ENCODE results near the gene ELAC2. TPM values are rescaled to one million over a fixed set of nuclear protein-coding genes. Genes with fewer than 3 reads are reported as not detected.
"Not testable (repeated sequence)": the region's sequence is repeated elsewhere in the genome, so short reads cannot be mapped to it uniquely, and the experiment has no call there.

The ELAC2 gene
- total RNA-seq, 1 donor from 2014 or later: 45.4 TPM

DNA sequence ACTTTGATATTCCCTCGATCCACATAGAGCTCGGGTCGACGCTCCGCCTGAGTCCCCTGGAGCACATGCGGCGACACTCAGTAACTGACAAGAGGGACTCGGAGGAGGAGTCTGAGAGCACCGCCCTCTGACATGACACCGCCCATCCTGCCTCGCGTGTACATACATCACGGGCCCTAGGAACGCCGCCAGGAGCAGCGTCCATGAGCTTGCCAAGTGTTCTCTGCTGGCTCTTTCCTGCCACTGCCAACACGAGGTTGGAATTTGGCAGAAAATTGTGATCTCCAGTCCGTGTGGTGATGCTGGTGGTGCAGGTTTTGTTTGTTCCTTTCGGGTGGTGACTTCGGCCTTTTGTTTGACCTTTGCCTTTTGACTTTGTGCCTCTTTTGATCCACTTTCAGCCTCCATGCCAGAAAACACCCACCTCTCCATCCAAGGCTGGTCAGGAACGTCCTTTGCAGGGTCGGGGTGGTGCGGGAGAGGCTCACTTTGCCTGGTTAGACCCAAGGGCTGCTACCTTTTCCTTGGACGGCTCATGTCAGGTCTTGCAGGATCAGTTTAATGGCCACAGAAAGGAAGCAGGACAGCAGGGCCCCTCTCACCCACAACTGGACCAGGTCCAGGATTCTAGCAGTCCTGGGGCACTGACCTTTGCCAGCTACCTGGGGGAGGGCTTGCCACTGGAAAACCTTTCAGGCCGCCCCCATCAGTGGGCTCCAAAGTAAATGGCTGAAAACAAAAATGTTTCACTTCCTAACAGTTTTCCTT is 27.6 kb downstream of the ELAC2 start:
- no peak for DNase-seq

DNA sequence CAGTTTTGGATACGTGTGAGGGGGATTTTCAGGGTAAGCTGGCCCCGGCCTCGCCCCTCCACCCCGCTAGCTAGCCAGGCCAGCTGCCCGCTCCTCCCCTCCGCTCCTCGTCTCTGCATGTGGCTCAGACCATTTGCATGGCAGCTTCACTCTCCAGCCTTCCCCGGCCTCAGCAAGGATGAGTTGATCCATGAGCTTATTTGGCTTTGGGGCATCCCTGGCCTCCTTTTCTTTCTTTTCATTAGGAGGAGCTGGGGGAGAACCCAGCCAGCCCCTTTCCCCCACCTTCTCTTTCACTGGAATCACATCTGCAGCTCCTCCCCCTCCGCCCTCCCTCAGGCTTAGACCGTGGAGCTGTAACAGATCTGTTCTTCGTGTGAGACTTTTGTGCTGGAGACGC is 30.7 kb downstream of the ELAC2 start:
- no peak for DNase-seq

DNA sequence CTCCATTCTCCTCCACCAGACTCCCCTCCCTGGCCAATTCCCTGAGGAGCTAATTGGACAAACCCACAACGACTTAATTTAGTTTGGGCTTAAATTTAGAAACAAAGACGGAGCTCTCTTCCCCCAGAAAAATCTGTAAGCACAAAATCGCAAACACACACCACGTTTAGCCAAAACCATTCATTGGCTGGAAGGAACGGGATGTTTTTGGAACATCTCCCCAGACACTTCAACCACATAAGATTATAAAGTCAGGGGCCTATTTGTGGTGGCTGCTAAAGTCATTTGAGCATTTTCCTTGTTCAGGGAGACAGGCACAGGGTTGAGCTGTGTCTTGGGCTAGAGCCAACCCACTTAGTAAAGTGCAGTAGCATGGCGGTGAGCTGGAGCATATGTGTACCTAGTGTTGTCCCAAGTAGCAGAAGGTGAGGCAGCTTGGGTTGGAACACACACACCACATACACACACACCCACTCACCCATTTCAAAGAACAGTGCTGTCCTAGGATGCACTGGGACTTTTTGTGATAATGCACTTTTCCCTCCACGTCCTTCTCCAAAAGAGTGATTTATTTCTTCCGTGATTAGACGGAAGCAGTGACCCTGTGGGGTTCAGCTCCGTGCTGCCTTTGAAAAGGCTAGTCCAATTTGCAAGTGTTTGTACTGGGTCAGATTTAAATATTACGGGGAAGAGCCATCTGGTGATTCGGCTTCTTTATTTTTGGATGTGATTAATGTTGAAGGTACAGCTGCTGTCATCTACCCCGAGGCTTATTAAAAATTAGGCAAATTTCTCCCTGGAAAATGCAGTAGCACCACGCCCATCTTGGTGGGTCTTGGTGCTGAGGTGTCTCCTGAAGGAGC is 32.2 kb downstream of the ELAC2 start:
- DNase-seq: peak; percentile 56

DNA sequence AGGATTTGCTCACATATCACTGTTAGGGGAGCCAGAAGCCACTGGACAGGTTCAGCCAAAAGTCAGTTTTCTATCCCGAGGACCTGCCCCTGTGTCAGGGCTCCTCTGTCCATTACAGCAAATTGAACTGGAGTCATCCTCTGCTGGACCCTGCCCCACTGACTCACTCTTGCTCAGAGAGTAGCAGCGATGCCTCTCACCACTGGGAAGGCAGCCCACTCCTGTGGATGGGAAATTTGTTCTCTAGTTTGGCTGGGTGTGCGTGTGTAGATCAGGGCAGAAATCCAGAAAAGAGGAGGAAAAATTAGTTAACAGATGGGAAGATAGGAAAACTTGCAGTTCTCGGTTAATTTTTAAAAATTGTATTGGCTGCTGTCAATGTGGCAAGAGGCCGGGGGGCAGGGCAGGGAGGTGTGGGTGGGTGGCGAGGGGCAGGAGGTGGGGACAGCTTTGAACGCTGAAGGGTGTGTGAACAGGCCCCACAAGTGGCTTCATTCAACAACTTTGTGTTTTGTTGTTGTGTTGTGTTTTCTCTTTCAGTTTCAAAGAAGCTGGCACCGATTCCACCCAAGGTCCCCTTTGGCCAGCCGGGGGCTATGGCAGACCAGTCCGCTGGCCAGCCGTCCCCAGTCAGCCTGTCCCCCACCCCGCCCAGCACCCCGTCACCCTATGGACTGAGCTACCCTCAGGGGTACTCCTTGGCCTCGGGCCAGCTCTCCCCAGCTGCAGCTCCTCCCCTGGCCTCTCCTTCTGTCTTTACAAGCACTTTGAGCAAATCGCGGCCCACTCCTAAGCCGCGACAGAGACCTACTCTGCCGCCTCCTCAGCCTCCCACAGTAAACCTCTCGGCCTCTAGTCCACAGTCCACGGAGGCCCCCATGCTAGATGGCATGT is 33.6 kb downstream of the ELAC2 start:
- DNase-seq: peak; percentile 92

DNA sequence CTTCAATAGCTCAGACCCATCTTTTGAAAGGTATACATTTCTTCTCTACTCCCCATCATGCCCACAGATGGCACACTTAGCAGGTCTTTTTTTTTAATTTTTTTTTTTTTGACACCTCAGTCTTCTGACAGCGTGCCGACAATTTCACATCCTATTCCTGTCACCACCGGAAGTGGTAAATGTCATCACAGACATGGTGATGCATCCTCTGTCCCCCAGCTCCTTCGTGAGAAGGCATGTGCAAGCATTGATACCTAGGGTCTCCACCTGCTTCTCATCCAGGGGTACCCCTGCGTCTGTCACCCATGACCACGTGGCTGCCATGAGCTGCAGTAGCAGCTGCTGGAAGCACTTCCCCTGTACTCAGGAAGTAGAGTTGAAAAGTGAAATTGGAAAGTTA is 35.6 kb downstream of the ELAC2 start:
- no peak for DNase-seq

DNA sequence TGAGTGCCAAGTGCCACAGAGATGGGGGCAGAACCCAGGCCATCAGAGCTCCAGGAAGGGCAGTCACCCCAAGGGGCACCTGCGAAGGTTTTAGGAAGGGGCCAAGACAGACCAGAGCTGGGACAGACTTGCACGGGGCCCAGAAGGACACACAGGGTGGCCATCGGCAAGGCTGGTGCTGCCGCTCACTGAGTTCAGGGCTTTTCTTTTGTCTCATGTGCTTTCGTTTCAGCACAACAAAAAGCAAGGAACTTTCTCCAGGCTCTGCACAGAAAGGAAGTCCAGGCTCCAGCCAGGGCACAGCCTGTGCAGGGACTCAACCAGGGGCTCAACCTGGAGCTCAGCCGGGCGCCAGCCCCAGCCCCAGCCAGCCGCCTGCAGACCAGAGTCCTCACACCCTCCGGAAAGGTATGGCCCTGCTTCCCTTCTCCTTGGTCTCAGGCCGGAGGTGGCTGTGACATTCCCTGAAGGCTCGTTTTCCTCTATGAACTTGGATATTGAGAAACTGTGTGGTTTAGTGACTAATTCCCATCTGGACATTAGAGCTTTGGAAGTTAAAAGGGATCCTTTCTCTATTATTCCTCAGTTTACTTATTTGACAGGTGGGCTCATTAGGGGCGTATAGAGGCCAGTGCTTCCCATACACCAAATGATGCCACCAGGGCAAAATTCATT is 37.9 kb downstream of the ELAC2 start:
- no peak for DNase-seq

DNA sequence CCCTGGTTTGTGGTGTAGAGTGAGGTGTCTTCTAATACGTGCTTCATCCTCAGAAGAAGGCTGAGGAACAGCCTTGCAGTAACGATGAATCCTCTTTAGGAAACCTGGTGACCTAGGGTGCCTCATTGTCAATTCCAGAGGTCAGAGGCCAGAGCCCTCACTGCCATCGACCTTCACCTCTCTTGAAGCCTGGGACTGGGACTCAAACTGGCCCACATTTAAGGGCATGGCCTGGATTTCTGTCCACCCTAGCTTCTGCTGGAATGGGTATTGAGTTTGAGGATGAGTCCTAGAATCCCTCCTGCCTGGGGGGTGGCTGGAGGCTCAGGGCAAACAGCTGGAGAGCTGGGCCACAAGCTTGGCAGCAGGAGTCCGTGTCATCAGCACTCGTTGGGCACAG is 38.6 kb downstream of the ELAC2 start:
- DNase-seq: no peak

DNA sequence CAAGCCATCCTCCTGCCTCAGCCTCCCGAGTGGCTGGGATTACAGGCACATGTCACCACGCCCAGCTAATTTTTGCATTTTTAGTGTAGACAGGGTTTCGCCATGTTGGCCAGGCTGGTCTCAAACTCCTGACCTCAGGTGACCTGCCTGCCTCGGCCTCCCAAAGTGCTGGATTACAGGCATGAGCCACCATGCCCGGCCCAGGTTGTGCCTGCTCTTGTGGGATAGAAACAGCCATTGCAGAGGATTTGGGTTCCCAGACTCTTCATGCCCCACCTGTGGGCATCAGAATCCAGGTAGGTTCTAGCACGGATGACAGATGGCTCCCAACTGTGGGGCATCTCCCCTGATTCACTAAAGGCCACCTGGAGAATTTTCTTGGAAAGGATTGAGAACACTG is 39.0 kb downstream of the ELAC2 start:
- not testable (repeated sequence) for DNase-seq

DNA sequence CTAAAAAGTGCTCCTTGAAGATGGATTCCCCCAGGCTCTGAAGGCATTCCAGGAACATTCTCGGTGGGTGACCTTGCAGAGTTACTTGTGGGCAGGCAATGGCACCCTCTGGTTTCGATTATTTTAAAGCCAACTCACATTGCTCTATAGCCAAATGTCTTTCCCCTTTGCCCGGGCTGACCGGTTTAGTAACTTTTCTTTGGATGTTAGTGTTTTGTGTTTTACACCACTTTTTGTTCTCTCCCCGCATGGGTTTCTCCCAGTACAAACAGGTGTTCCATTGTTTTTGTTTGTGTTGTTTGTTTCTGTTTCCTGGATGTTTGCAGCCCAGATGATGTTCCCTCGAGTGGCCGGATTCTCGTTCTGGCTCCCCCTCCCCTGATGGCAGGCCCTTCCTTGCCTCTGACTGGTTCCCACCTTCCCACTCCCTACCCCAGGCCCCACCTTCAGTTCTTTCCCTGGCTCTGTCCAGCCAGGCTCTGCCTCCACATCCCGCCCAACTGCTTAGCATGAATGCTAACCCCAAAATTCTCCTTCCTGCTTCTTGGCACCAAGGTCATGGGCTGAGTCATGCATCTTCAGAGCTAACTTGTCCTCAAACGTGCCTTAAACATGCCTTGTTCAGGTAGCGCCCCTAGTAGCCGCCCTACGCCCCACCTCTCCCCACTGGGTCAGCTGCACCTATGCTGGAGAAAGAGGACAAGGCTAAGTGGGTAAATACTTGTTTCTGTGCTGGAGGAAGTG is 40.6 kb downstream of the ELAC2 start:
- no peak for DNase-seq

DNA sequence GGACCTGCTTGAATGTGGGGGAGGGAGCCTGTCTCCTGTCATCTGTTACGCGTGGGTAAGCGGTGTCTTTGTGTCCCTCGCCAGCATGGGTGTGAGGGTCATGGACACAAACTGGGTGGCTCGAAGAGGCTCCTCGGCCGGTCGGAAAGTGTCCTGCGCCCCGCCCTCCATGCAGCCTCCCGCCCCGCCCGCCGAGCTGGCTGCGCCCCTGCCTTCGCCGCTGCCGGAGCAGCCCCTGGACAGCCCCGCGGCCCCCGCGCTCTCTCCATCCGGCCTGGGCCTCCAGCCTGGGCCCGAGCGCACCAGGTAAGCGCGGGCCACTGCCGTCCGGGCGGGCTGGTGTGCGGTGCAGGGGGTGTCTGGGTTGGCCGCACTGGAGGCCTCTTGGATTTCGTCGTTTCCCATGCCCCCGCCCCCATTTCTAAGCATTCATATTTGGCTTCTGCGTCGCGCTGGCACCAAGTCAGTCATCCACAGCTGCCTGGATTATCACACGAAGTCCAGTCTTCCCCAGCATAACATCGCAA is 43.8 kb downstream of the ELAC2 start:
- no peak for DNase-seq

DNA sequence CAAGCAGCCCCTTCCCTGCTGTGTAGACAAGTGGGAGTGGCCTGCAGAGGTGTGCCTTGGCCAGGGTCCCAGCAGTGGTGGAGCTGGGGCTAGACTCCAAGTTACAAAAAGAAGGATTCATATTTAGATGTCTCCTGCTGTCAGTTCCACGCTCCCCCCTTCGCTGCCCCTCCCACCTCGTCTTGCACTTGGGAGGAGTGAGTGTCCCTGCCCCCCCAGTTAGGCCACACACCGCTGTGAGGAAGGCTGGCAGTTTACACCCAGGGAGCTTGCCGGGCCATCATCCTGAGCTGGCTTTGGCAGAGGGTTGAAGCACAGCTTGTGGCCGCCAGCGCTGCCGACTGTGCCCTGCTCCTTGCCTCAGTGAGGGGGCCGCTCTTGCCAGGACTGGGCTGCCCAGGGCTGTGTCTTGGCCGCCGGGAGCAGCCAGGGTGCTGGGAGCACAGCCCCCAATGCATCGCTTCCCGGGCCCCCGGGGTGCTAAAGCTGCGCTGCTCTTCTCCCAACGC is 44.3 kb downstream of the ELAC2 start:
- no peak for DNase-seq

DNA sequence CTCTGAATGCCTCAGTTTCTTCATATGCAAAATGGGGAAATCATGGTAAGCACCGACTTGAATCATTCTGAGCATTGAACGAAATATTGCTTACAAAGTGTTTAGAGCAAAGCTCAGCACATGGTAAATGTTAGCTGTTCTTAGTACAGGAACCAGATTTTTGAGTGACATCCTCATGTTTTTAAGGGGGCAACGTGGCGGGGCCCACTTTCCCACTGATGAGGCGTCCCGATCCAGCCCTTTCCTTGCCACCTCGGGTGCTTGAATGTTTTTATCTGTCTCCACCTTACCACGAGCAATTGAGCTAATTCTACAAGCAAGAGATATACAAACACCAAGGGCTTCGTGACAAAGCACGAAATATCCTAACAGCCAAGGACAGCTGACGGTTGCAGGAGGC is 49.9 kb downstream of the ELAC2 start:
- no peak for DNase-seq

DNA sequence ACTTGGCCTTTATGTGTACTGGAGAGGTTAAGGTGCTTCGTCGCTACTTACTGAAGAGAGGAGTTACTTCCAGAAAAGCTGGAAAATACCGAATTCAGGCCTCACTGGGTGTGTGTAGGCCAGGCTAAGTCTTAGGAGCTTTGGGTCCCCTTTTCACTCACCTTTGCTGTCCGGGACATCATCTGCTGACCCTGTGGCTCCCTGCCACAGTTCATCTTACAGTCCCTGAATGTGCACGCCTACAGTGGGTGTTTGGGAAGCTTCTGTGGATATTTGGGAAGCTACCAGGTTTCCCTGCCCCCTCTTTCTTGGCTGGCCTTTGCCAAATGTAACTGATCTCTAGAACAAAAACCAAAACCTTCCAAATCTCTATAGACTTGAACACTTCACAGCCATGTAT is 51.4 kb downstream of the ELAC2 start:
- no peak for DNase-seq

DNA sequence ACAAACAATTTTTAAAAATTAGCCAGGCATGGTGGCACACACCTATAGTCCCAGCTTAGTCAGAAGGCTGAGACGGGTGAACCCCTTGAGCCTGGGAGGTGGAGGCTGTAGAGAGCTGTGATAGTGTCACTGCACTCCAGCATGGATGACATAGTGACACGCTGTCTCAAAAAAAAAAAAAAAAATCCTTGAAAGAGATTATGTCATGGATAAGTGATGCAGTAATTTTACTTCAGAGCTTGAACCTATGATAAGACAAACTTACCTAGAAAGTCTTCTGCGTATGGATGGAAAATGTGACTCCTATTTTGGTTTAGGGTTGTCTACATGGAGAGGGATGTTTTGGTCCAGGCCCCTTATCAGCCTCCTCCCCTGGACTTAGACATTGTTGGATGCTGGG is 51.8 kb downstream of the ELAC2 start:
- DNase-seq: no peak

DNA sequence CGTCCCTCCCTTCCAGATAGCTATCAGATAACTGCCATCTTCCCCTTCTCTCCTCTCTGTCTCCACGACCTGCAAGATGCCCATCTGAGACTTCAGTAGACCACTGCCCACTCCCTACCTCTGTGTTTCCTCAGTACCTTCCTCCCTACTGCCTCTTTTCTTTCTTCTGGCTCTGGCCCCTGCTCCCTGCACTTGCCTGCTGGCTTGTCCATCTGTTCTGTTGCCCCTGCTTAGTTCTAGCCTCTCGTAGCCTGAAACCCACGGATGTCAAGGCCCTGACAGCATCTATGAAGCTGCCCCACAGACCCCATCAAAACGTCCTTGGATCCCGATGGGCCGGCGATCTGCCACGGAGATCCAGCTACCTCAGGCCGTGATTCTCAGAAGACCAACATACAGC is 53.0 kb downstream of the ELAC2 start:
- DNase-seq: no peak

DNA sequence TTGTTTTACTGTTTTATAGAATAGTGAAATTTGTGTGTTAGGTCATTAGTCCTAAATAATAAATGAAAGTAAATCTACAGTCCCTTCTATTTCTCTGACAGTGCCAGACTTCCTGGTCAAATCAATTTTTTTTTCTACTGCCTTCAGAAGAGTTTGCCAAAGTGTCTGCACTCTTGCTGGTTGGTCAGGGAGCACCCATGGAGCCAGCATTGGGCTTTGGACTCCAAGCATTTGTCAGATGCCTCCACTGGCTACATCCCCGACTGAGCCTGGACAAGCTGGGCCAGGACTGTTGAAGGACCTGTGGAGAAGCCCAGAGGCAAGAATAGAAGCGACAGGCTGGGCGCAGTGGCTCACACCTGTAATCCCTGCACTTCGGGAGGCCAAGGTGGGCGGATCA is 53.7 kb downstream of the ELAC2 start:
- DNase-seq: no peak

DNA sequence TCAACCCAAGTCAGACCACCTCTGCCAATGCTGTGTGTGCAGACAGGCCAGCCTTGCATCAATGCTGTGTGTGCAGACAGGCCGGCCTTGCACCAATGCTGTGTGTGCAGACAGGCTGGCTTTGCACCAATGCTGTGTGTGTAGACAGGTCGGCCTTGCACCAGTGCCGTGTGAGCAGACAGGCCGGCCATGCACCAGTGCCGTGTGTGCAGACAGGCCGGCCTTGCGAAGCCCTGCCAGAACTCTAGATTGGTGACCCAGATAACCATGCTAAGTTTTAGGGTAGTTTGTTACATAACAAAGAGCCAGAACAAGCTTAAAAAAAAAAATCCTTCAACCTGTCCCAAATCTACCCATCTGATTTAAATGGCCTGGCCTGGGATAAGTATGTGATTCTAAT is 54.3 kb downstream of the ELAC2 start:
- DNase-seq: no peak

DNA sequence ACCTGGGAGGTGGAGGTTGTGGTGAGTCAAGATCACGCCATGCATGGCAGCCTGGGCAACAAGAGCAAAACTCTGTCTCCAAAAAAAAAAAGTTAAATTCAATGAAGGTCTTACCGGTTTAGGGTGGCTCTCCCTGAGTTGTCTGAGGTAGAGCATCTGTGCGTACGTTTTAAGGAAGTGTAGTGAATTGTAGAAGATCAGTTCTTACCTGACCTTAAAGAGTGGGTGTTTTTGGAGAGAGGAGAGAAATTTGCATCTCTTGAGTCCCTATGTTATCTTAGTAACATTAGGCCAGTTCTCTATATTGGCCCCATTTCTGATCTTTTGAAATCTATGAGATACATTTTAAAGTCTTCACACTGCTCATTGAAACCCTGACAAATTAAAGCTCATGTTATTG is 56.2 kb downstream of the ELAC2 start:
- no peak for DNase-seq

DNA sequence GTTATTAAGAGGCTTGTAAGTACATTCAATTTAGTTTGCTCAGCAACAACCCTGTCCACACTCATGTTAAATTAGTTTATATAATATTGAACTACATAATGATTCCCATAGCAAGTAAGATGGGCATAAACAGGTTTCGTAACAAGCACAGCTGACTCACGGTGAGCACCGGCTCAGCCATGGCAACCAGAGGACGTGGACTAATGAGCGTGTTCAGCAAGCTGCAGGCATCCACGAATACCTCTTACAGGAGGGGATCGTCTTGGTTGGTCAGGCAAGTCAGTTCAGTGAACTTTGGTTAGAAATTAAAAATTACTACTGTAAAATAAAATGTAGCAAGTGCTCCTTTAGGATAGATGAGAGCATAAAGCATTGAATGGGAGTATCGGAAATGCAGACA is 58.4 kb downstream of the ELAC2 start:
- DNase-seq: no peak

DNA sequence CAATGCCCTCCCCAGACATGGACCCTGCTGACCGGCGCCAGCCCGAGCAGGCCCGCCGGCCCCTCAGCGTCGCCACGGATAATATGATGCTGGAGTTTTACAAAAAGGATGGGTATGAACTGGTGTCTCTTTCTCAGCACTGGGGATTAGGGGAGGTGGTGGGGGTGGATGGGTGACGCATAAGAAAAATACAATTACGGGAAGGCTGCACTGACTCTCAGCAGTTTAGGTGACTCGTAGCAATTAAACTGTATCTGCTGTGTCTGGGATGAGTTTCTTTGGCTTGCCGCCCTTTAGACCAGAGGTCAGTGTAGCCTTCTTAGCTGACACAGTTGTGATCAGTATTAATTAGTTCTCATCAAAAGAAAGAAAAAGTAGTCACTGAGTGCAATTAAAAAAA is 59.0 kb downstream of the ELAC2 start:
- no peak for DNase-seq

DNA sequence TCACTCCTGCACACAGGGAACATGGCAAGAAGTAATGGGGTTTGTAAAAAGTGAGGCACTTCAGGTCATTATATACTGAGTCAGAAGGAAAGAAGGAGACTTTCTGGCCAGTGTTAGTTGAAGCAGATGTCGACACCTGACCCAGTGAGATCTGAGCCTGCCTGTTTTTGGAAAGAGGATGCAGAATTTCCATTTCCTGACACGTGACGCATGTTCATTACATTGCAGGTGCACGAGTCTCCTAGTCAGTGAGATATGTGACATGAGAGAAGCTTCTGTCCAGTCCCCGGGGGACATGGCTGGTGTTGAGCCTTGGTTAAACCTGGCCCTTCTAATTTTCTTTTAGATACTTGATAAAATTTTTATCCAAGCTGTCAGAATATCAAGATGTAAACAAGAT is 62.3 kb downstream of the ELAC2 start:
- no peak for DNase-seq
